Esophagus (tissue), 2 donors: Measurements from ENCODE around the gene TMC6. TPM values are rescaled to one million over a fixed set of nuclear protein-coding genes. Genes with fewer than 3 reads are reported as not detected.

ENCODE experiments used
- H3K27ac ChIP-seq, 2 donors: one replicate each; pipeline ENCODE4 v1.5.1; 2013; ENCODE audit warnings: low read depth in 2 of 2, mild to moderate bottlenecking in 2 of 2, inconsistent platforms in 1 of 2, low read length in 1 of 2, moderate library complexity in 1 of 2
- H3K27me3 ChIP-seq, 2 donors: one replicate each; pipeline ENCODE4 v1.6.1; 2013; ENCODE audit warnings: low read length in 2 of 2, control low read depth in 1 of 2, mild to moderate bottlenecking in 1 of 2; ENCODE audit not compliant: insufficient read depth in 2 of 2, control insufficient read depth in 1 of 2
- H3K36me3 ChIP-seq, 2 donors: one replicate each; pipeline ENCODE4 v1.6.1; 2013; ENCODE audit warnings: low read length in 1 of 2; ENCODE audit not compliant: control insufficient read depth in 2 of 2, insufficient read depth in 2 of 2
- H3K4me1 ChIP-seq, 2 donors: one replicate each; pipeline ENCODE4 v1.6.1; 2013; ENCODE audit warnings: low read length in 1 of 2; ENCODE audit not compliant: control insufficient read depth in 2 of 2, insufficient read depth in 2 of 2
- H3K4me3 ChIP-seq, 2 donors: one replicate each; pipeline ENCODE4 v1.5.1; 2013; ENCODE audit warnings: low read length in 2 of 2, mild to moderate bottlenecking in 2 of 2, low read depth in 1 of 2, moderate library complexity in 1 of 2
- H3K9me3 ChIP-seq, 2 donors: one replicate each; pipeline ENCODE4 v1.6.1; 2013; ENCODE audit warnings: mild to moderate bottlenecking in 2 of 2, low read depth in 1 of 2, low read length in 1 of 2, moderate library complexity in 1 of 2; ENCODE audit not compliant: control insufficient read depth in 2 of 2, insufficient read depth in 1 of 2
- WGBS, 2 donors: extraction: QIAGEN DNeasy Blood & Tissue Kit; methylation state at CpG; one replicate each; pipeline ENCODE4 v1.1.7; 2013; 5-methylcytosine and 5-hydroxymethylcytosine counted together
- polyA plus RNA-seq, 2 donors: library from polyadenylated mRNA; stranded (reverse); fragments of 200-250 nt; gene quantifications; one replicate each; pipeline ENCODE4 v1.2.3, GENCODE V29; 2013
- donor health status: healthy with polysubstance abuse.
- donor health status: Bipolar disorder and iron deficiency.

TMC6 gene
- polyA plus RNA-seq, 2 donors = 24.3 to 37.5 TPM

DNA sequence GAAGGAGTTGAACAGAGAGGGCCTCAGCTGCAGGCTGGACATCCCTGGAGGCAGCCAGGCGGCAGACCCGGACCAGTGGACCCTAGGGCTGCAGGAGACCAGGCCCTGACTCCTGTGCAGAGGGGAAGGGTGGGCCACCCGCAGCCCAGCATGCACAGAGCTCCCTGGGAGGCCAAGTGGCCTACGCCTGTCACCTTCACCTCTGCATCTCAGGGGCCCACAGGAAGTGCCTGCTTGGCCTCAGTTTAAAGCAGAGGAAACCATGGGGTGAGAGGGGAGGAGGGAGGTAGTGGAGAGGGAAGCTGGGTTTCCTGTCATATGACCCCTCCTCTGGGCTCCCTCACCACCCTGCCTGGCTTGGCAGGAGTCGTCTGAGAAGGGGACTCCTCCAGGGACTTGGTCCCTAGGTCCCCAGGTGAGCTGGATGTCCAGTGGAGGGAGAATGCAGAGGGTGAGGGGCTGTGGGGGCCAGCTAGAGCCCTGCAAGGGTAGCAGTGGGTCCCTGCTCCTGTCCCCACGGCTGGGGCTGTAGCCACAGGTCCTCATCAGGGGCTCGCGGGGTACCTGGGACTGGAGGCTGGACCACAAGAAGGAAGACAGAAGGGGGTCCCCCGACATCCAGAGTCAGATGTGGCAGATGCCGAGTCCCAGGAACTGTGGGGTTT is 2.0 kb upstream of the TMC6 start, which contains the start of gene TMC8:
TMC8 (plus strand) TSS at position 335 of the 665 bp plus-strand sequence. CDS start 818 bp downstream, outside the sequence.
- H3K27me3 ChIP-seq = no peaks in the 10 kb centered on the region
- peak within 1 kb of the TSS; percentile 53 to 71 for H3K27ac ChIP-seq
- H3K4me3 ChIP-seq = peak within 1 kb of the TSS; percentile 38 to 49
- H3K9me3 ChIP-seq = no peaks in the 10 kb centered on the region
- H3K4me1 ChIP-seq = peaks cover 9 to 29% of the 10 kb centered on the region in 2 donors
- H3K36me3 ChIP-seq = peaks cover 0 to 4% of the 10 kb centered on the region in 2 donors
- WGBS, 2 donors = 62 to 65% methylated on average over 10 of the region's 10 CpGs

DNA sequence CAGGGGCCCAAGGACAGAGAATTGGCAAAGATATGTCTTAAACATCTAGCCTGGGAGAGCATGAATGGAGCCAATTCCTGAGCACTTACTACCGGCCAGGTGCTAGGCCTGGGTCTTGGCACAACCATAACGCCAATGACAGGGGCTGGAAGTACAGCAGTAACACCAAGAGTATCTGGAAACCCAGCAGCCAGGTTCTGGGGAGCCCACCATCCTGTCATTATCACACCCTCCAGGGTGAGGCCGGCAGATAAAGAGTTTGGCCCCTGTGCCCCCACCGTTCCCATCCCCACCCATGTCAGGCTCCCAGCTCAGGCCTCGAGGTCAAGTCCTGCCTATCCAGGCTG is 1.5 kb upstream of the TMC6 start:
- H3K4me1 ChIP-seq = peaks cover 9 to 34% of the 10 kb centered on the region in 2 donors
- H3K27ac ChIP-seq = peak overlapping the region; percentile 38 to 71
- H3K4me3 ChIP-seq = no peak overlapping the region
- H3K27me3 ChIP-seq = no peaks in the 10 kb centered on the region
- H3K36me3 ChIP-seq = peaks cover 0 to 8% of the 10 kb centered on the region in 2 donors
- 43 to 44% methylated on average over 5 of the region's 5 CpGs for WGBS, 2 donors
- H3K9me3 ChIP-seq = no peaks in the 10 kb centered on the region

DNA sequence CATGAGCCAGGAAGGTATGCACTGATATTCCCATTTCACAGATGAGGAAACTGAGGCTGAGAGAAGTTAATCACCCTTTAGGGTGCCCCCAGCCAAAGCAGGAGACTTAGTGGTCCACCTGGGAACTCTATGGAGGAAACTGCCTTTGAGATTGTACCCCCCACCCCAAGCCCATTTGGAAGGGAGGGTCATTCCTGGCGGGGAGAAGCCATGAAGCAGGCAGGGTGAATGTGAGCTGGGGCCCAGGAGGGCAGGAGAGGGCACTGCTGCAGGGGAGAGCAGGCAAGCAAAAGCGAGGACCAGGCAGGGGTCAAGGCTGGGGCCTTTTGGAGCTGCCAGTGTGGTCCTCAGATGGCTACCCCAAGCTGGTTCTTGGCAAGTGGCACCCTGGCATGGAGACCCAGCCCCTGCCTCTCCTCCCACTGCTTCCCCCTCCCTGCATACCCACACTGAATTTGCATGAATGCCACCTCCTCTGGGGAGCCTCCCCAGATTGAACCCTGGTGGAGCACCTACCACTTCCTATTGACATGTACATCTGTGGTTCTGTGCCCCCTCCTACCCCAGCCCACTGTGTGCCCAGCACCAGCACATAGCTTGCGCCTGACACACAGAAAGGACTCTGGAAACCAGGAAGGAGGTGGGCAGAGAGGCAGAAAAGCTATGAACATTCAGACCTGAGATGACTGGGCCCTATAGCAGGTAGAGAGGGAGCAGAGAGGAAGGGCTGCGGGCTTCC is 965 bp upstream of the TMC6 start:
- peaks cover 0 to 8% of the 10 kb centered on the region in 2 donors for H3K36me3 ChIP-seq

DNA sequence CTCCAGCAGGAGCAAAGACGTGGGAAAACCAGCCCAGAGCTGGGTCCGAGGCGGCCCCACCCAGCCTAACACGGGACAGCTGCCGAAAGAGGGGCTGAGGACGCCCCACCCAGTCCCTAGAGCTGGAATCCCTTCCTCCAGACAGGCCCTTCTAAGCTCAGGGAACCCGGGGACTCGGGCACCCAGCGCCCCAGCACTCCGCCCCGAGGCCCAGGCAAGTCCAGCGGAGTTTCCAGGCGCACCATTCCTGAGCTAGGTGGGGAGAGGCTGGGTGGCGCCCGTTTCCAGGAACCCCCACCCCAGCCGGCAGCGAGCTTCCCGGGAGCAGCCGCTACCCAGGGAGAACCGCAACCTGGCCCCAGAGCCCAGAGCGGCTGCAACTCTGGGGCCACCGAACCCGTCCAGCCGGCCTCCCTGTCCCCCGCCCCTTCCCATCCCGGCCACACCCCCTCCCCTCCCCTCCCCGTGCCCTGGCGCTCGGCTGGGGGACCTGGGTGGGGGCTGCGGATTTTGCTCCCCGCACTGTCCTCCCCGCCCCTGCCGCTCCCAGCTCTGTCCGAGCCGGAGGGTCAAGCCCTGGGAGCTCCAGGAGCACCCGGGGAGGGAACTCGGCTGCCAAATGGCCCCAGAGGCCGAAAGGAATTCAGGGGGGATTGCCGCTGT is 536 bp downstream of the TMC6 start:
- WGBS, 2 donors = 3 to 4% methylated on average over 39 of the region's 39 CpGs
- H3K9me3 ChIP-seq = no peaks in the 10 kb centered on the region
- peaks cover 0 to 13% of the 10 kb centered on the region in 2 donors for H3K36me3 ChIP-seq
- H3K27me3 ChIP-seq = no peaks in the 10 kb centered on the region
- H3K27ac ChIP-seq = peak overlapping the region; percentile 81 to 82
- peaks cover 9 to 39% of the 10 kb centered on the region in 2 donors for H3K4me1 ChIP-seq
- H3K4me3 ChIP-seq = peak overlapping the region; percentile 61 to 65

More for the DNA sequence above, 965 bp upstream of the TMC6 start:
- Histone ChIP-seq H3K4me1 (peaks cover 9 to 39% of the 10 kb centered on the region in 2 donors), H3K4me3 (no peak overlapping the region), H3K9me3 (no peaks in the 10 kb centered on the region), H3K27me3 (no peaks in the 10 kb centered on the region), H3K27ac (peak overlapping the region; percentile 53 to 71)
- 70 to 75% methylated on average over 4 of the region's 4 CpGs for WGBS, 2 donors

DNA sequence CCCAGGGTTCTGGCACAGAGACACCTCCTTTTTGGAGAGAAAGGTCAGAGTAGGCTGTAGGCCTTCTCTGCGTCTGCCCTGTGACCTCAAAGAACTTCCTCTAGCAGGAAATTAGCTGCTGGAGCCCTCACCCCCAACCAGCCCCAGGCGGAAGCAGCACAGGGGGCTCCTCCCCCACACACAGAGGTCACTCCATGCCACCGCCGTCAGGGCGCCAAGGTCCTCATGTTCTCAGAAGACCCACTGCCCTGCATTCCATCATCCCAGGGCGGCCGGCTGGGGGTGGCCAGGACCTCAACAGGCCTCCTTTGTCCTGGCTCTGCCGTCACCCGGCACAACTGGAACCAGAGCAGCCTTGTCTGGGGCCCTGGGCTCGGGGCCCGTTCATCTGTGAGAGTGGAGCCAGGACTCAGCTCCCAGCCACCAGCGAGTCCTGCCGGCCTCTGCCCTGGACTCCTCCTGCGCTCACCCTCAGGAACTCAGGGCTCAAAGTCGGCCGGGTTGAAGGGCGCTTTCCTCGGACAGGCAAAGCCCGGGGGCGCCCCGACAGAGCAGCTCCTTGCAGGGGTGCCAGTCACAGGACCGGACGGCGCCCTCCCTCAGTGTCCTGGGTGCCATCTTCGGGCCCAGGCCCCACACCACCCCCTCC is 1.2 kb downstream of the TMC6 start:
- H3K4me1 ChIP-seq = peaks cover 9 to 34% of the 10 kb centered on the region in 2 donors
- WGBS, 2 donors = 16 to 21% methylated on average over 25 of the region's 25 CpGs
- H3K27ac ChIP-seq = peak overlapping the region; percentile 81 to 82
- H3K36me3 ChIP-seq = peaks cover 0 to 19% of the 10 kb centered on the region in 2 donors
- H3K27me3 ChIP-seq = no peaks in the 10 kb centered on the region
- H3K9me3 ChIP-seq = no peaks in the 10 kb centered on the region
- peak overlapping the region; percentile 61 to 65 for H3K4me3 ChIP-seq

DNA sequence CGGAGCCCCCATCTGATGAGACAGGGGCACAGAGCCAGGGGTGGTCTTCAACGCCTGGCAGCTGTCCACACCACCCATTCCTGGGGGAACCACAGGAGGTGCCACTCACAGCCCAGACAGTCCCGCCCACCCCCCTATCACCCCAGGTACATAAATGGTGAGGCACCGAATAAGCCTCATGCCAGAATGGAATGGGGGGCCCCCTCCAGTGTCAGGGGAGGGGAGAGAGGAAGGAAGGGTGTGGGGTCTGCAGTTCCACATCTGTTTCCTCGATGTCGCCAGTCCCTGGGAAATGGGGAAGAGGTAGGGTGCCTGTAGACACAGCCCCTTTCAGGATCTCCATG is 1.7 kb downstream of the TMC6 start:
- H3K9me3 ChIP-seq = no peaks in the 10 kb centered on the region
- no peaks in the 10 kb centered on the region for H3K27me3 ChIP-seq
- peaks cover 0 to 24% of the 10 kb centered on the region in 2 donors for H3K36me3 ChIP-seq
- H3K27ac ChIP-seq = peak overlapping the region; percentile 37 to 81
- H3K4me3 ChIP-seq = peak overlapping the region; percentile 9 to 61
- peaks cover 7 to 31% of the 10 kb centered on the region in 2 donors for H3K4me1 ChIP-seq
- WGBS, 2 donors = 65% methylated on average over 6 of the region's 6 CpGs

DNA sequence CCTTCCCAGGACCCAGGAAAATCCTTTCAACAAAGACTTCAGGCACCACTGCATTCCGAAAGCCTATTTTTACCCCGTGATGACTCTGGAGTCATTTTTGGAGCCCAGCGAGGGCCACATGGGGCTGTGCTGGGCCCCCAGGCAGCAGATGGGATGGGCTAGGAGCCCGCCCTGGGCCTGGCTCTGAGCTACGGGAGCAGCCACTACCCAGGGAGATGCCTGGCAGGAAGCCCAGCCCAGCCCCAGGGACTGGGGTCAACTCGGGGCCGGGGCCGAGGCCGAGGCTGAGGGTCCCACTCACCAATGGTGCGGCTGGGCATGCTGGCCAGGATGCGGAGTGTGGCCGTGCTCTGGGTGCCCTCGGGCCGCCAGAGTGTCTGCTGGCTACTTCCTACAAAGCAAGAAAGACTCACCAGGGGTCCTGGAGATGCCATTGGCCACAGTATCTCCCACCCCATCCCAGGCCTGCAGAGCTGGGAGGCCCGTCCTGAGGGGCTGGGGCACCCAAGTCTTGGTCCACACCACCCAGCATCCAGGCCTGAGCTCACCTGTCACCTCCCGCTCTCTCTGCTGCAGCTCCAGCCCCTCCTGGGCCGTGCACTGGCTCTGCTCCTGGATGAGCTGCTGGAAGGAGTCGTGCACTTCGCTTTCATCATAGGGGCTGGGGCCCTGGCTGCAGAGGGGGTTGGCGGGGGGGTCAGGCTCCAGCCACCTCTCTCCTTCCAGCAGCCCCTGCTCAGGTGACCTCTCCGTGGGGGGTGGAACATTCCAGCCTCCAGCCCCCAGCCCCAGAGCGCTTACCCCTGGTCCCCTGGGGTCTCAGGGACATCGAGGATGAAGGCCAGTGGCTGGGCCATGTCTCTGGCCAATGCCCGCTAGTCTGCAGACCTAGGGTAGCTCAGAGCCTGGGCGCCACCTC is 2.3 kb downstream of the TMC6 start:
- H3K4me1 ChIP-seq = peaks cover 3 to 29% of the 10 kb centered on the region in 2 donors
- no peaks in the 10 kb centered on the region for H3K9me3 ChIP-seq
- H3K27me3 ChIP-seq = no peaks in the 10 kb centered on the region
- WGBS, 2 donors = 65 to 68% methylated on average over 24 to 25 of the region's 25 CpGs
- H3K27ac ChIP-seq = peak overlapping the region in 1 of 2 donors; percentile 9
- H3K4me3 ChIP-seq = peak overlapping the region in 1 of 2 donors; percentile 9
- peaks cover 0 to 29% of the 10 kb centered on the region in 2 donors for H3K36me3 ChIP-seq

DNA sequence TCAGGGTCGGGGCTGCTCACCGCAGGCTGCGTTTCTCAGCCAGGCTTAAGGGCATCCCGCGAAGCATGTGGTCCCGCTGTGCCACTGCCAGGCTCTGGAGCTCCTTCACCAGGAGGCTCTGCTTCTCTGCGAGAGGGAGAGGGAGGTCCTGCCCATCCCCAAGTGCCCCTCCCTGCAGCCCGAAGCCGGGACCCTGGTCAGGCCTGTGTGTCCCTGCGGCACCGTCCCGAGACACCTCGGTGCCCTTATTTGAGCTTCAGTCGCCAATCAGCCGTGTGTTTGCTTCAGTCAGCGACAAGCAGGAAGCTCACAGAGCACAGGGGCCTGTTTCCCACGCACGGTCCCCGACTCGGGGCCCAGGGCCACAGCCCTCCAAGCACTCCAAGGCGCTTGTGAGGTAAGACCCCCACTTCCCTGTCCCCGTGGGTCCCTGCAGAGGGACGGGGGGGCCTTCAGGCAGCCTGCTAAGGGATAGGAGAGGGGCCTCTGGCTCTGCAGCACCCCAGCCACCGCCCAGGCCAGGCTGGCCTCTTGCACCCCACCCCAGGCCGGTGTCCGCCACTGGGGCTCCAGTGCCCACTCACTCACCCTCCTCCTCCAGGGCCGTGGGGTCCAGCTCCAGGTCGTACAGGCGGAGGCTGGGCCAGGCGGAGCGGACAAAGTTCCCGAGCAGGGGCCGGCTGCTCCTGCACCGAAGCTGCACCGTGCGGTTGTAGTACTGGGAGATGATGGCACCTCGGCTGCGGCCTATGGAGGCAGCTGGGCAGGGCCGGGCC is 3.2 kb downstream of the TMC6 start:
- peaks cover 0 to 34% of the 10 kb centered on the region in 2 donors for H3K36me3 ChIP-seq
- WGBS, 2 donors = 73 to 75% methylated on average over 37 to 39 of the region's 39 CpGs
- peak overlapping the region in 1 of 2 donors; percentile 2 for H3K4me3 ChIP-seq
- no peaks in the 10 kb centered on the region for H3K9me3 ChIP-seq
- no peak overlapping the region for H3K27ac ChIP-seq
- H3K27me3 ChIP-seq = no peaks in the 10 kb centered on the region
- H3K4me1 ChIP-seq = peaks cover 3 to 28% of the 10 kb centered on the region in 2 donors
